Uterus (tissue), 2 donors: ENCODE measurements around the gene AGBL4.

ENCODE experiments used
- POLR2A ChIP-seq, 2 donors: fragments of 450-650 bp; IDR thresholded peaks; one replicate each; pipeline ENCODE4 v1.6.1; 2016; ENCODE audit warnings: antibody characterized with exemption in 2 of 2, mild to moderate bottlenecking in 1 of 2, moderate library complexity in 1 of 2
- TF ChIP-seq, protein P1 (sequence below), 4 experiments: fragments of 200-600 bp in 2 of 4; fragments of 450-650 bp in 2 of 4; sonication (generic) in 2 of 4; IDR thresholded peaks; one replicate each; pipeline ENCODE4 v1.5.1; 2016 to 2019; ENCODE audit warnings: antibody characterized with exemption in 4 of 4, mild to moderate bottlenecking in 2 of 4, moderate library complexity in 1 of 4

DNA sequence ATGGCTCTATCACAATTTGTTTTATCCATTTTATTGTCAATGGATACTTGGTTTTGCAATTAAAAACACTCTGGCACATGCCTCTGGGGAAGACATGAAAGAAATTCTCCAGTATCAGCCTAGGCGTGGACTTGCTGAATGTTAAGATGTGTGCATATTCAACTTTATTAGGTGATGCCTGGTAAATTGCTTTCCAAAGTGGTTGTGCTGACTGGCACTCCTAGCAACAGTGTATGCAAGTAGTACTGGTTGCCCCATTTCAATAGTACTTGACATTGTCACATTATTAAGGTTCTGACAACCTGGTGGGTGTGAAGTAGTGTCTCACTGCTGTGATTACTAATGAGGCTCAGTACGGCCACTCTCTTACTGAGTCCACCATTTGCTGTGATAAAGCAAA is 1295.2 kb downstream of the AGBL4 start:
- TF ChIP-seq, protein P1, sequence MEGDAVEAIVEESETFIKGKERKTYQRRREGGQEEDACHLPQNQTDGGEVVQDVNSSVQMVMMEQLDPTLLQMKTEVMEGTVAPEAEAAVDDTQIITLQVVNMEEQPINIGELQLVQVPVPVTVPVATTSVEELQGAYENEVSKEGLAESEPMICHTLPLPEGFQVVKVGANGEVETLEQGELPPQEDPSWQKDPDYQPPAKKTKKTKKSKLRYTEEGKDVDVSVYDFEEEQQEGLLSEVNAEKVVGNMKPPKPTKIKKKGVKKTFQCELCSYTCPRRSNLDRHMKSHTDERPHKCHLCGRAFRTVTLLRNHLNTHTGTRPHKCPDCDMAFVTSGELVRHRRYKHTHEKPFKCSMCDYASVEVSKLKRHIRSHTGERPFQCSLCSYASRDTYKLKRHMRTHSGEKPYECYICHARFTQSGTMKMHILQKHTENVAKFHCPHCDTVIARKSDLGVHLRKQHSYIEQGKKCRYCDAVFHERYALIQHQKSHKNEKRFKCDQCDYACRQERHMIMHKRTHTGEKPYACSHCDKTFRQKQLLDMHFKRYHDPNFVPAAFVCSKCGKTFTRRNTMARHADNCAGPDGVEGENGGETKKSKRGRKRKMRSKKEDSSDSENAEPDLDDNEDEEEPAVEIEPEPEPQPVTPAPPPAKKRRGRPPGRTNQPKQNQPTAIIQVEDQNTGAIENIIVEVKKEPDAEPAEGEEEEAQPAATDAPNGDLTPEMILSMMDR (IDR thresholded peaks at IDR 0.05): no peak
- no peak for TF ChIP-seq POLR2A (IDR thresholded peaks at IDR 0.05)
